SU-DHL-6 (cell line): ENCODE measurements around the gene RTF2.

ENCODE experiments used
- H2AFZ ChIP-seq: fragments of 200-600 bp; sonication (generic); 2 replicates; pipeline ENCODE4 v1.6.1; 2014; ENCODE audit warnings: low read depth, mild to moderate bottlenecking, moderate library complexity, mixed read lengths, antibody characterized with exemption, low read length; ENCODE audit not compliant: severe bottlenecking
- H3F3A ChIP-seq: fragments of 200-600 bp; shearing (Covaris generic); 2 replicates; pipeline ENCODE4 v1.6.0; 2016; ENCODE audit warnings: antibody characterized with exemption, mild to moderate bottlenecking; ENCODE audit not compliant: insufficient read depth
- H3K27ac ChIP-seq: fragments of 200-600 bp; sonication (generic); 2 replicates; pipeline ENCODE4 v1.5.1; 2016; ENCODE audit warnings: low read depth, mild to moderate bottlenecking, low read length, moderate library complexity, mixed read lengths
- H3K27me3 ChIP-seq: fragments of 200-600 bp; sonication (generic), shearing (Covaris generic); 2 replicates; pipeline ENCODE4 v1.6.0; 2014; ENCODE audit warnings: mild to moderate bottlenecking, low read length
- H3K36me3 ChIP-seq: fragments of 200-600 bp; sonication (generic); 2 replicates; pipeline ENCODE4 v1.6.1; 2014; ENCODE audit warnings: mild to moderate bottlenecking, low read length, mixed read lengths
- H3K4me2 ChIP-seq: fragments of 300-600, 200-600 bp; shearing (Covaris generic), sonication (generic); 2 replicates; pipeline ENCODE4 v1.6.0; 2014; ENCODE audit warnings: low read length, low read depth, mild to moderate bottlenecking; ENCODE audit not compliant: poor library complexity, severe bottlenecking
- H3K4me3 ChIP-seq: fragments of 200-600 bp; sonication (generic); 2 replicates; pipeline ENCODE4 v1.5.1; 2014; ENCODE audit warnings: antibody characterized with exemption, low read length, mild to moderate bottlenecking, mixed read lengths; ENCODE audit not compliant: insufficient read depth, poor library complexity, severe bottlenecking
- H3K79me2 ChIP-seq: fragments of 200-600 bp; sonication (generic); 2 replicates; pipeline ENCODE4 v1.6.1; 2014; ENCODE audit warnings: mild to moderate bottlenecking, low read length, moderate library complexity; ENCODE audit not compliant: insufficient read depth
- H3K9ac ChIP-seq: fragments of 200-600 bp; sonication (generic); 2 replicates; pipeline ENCODE4 v1.7.0; 2014; ENCODE audit warnings: mild to moderate bottlenecking, low read length
- H3K9me2 ChIP-seq: fragments of 200-600 bp; sonication (generic); replicated peaks from 2 replicates; pipeline ENCODE4 v1.6.1; 2014; ENCODE audit warnings: low read length; ENCODE audit not compliant: insufficient read depth
- H3K9me3 ChIP-seq: fragments of 200-600 bp; sonication (generic); 2 replicates; pipeline ENCODE4 v1.6.1; 2014; ENCODE audit warnings: low read length, mixed read lengths; ENCODE audit not compliant: insufficient read depth
- H4K20me1 ChIP-seq: fragments of 200-600 bp; sonication (generic); 2 replicates; pipeline ENCODE4 v1.6.1; 2014; ENCODE audit warnings: low read depth, mild to moderate bottlenecking, antibody characterized with exemption, low read length, moderate library complexity, mixed read lengths
- EZH2phosphoT487 ChIP-seq: fragments of 200-600 bp; sonication (generic), shearing (Covaris generic); conservative IDR thresholded peaks from 2 replicates; pipeline ENCODE4 v1.6.1; 2018; ENCODE audit warnings: mild to moderate bottlenecking, antibody characterized with exemption, low read length, moderate library complexity, mixed read lengths
- TF ChIP-seq, protein P1 (sequence below): fragments of 200-600 bp; sonication (generic); IDR thresholded peaks from one replicate; pipeline ENCODE4 v1.5.1; 2017; ENCODE audit warnings: antibody characterized with exemption, mild to moderate bottlenecking, low read length, moderate library complexity; ENCODE audit not compliant: insufficient read depth, poor library complexity, severe bottlenecking

The RTF2 gene

DNA sequence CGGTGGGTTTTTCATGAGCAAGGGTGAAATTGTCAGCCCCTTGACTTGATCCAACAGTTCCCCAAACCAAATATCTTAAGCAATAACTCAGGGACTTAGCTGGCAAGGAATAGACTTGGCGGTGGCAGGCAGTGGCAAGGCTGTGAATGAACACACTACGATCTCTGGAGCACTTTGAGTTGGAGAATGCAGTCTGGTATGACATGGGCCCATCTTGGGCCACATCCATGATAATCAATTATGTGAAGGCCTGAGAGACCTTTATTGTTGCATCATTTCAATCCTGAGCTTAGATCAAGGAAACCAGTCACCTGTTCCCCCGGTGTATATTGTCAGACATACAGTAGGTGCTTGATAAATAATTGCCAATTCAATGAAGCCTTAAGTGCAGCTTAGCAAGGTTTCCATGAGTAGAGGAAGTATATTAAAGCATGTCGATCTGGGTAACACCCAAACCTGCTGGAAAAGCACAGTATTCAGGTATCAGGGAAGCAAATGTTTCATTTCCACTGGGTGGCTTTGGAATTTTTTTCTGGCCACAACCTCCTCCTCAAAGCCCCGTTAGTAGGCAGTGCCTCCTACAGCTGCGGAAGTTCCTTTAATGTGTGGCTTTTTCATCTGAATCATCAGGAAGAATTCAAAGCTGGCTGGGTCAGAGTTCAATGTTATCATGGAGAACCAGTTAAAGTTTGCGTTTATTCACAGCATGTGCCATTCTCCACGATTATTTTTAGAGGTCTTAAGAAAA lies 46.2 kb upstream of the RTF2 start:
- Histone ChIP-seq H3K4me3 (no peak overlapping the region), H3K36me3 (no peaks in the 10 kb centered on the region), H3K79me2 (no peaks in the 10 kb centered on the region), H3K9ac (no peak overlapping the region), H3K9me2 (no peaks in the 10 kb centered on the region), H2AFZ (no peak overlapping the region), H3K27ac (no peak overlapping the region), H3F3A (no peaks in the 10 kb centered on the region), H3K27me3 (no peaks in the 10 kb centered on the region), H4K20me1 (no peaks in the 10 kb centered on the region), H3K4me2 (no peak overlapping the region), H3K9me3 (no peaks in the 10 kb centered on the region)
- no peak for TF ChIP-seq EZH2phosphoT487
- TF ChIP-seq, protein P1, sequence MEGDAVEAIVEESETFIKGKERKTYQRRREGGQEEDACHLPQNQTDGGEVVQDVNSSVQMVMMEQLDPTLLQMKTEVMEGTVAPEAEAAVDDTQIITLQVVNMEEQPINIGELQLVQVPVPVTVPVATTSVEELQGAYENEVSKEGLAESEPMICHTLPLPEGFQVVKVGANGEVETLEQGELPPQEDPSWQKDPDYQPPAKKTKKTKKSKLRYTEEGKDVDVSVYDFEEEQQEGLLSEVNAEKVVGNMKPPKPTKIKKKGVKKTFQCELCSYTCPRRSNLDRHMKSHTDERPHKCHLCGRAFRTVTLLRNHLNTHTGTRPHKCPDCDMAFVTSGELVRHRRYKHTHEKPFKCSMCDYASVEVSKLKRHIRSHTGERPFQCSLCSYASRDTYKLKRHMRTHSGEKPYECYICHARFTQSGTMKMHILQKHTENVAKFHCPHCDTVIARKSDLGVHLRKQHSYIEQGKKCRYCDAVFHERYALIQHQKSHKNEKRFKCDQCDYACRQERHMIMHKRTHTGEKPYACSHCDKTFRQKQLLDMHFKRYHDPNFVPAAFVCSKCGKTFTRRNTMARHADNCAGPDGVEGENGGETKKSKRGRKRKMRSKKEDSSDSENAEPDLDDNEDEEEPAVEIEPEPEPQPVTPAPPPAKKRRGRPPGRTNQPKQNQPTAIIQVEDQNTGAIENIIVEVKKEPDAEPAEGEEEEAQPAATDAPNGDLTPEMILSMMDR: no peak

DNA sequence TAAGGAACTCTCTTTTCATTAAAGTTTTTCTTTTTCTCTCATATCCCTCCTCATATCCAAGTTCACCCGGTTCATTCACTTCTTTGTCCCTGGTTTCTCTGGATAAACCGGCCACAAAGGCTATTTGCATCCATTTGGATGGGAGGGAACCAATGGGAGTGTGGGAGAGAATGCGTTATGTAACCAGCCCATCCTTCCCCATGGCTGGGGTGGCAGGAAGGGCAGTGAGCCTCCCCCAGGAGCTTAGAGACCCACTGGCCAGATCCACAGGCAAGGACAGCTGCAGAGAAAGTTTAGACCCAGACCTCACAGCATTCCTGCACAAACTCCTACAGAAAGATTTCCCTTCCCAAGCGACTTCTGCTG lies 45.6 kb upstream of the RTF2 start:
- no peak overlapping the region for H2AFZ ChIP-seq
- no peaks in the 10 kb centered on the region for H4K20me1 ChIP-seq
- no peak overlapping the region for H3K4me3 ChIP-seq
- H3K9ac ChIP-seq: no peak overlapping the region
- no peaks in the 10 kb centered on the region for H3K79me2 ChIP-seq
- no peaks in the 10 kb centered on the region for H3K9me2 ChIP-seq
- H3K27me3 ChIP-seq: no peaks in the 10 kb centered on the region
- no peaks in the 10 kb centered on the region for H3K36me3 ChIP-seq
- no peak overlapping the region for H3K27ac ChIP-seq
- no peak overlapping the region for H3K4me2 ChIP-seq
- TF ChIP-seq, protein P1: no peak
- TF ChIP-seq EZH2phosphoT487: no peak
- no peaks in the 10 kb centered on the region for H3F3A ChIP-seq
- H3K9me3 ChIP-seq: no peaks in the 10 kb centered on the region

- Histone ChIP-seq H3K79me2 (no peaks in the 10 kb centered on the region), H3K9me3 (no peaks in the 10 kb centered on the region), H3K9me2 (no peaks in the 10 kb centered on the region), H2AFZ (no peak overlapping the region), H3K9ac (no peak overlapping the region), H3K27ac (no peak overlapping the region), H4K20me1 (no peaks in the 10 kb centered on the region), H3K27me3 (no peaks in the 10 kb centered on the region), H3K36me3 (no peaks in the 10 kb centered on the region), H3K4me2 (no peak overlapping the region), H3K4me3 (no peak overlapping the region), H3F3A (no peaks in the 10 kb centered on the region)
- TF ChIP-seq, protein P1: no peak
- TF ChIP-seq EZH2phosphoT487: no peak
Observed at GRCh38 chr20:56423211-56423610, 45.2 kb upstream of the RTF2 start.
